ENCODE measurements around the gene TSPEAR. TPM values are rescaled to one million over a fixed set of nuclear protein-coding genes. Genes with fewer than 3 reads are reported as not detected.

The TSPEAR gene
- total and polyA plus RNA-seq, 2 of the 13 experiments (the other 11 are each of a cell fraction or from before 2014, with no cell fraction given): 0.07 to 0.32 TPM

DNA sequence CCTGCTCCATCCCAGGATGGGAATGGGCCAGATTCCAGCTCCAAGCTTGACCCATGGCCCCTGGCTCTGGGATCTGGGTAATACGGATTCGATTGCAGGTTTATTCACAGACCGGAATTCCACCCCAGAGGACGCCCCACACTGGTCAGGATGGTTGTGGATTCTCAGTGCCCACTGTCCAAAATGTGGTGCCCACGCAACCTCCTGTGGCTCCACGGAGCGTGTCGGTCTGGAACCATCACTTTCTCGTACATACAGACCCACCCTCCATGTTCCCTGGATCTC is 203.0 kb downstream of the TSPEAR start (continued):
- no peak for TF ChIP-seq HOMEZ (CRISPR knock-in tag; IDR thresholded peaks at IDR 0.05; ENCODE audit: low read depth)
- TF ChIP-seq EHMT2 (IDR thresholded peaks at IDR 0.05; ENCODE audit: borderline replicate concordance, low read depth, low read length): no peak
- TF ChIP-seq ZNF597 (CRISPR knock-in tag; IDR thresholded peaks at IDR 0.05): no peak
- no peak for TF ChIP-seq SIN3B (IDR thresholded peaks at IDR 0.05; ENCODE audit: low read length)
- TF ChIP-seq, protein P1, sequence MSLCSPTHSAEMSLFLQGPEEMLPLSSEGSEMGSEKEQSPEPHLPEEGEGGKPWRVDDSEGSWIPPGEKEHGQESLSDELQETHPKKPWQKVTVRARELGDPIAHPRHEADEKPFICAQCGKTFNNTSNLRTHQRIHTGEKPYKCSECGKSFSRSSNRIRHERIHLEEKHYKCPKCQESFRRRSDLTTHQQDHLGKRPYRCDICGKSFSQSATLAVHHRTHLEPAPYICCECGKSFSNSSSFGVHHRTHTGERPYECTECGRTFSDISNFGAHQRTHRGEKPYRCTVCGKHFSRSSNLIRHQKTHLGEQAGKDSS (CRISPR knock-in tag; IDR thresholded peaks at IDR 0.05; ENCODE audit: borderline replicate concordance, low read depth): no peak
- no peak for TF ChIP-seq ZBTB4 (CRISPR knock-in tag; IDR thresholded peaks at IDR 0.05; ENCODE audit: borderline replicate concordance)
- TF ChIP-seq ELF4 (CRISPR knock-in tag; IDR thresholded peaks at IDR 0.05; ENCODE audit: borderline replicate concordance): no peak
- TF ChIP-seq ZNF883 (CRISPR knock-in tag; IDR thresholded peaks at IDR 0.05; ENCODE audit: not compliant biosample characterization): no peak
- TF ChIP-seq CC2D1A (CRISPR knock-in tag; IDR thresholded peaks at IDR 0.05): no peak
- no peak for TF ChIP-seq MED13 (CRISPR knock-in tag; IDR thresholded peaks at IDR 0.05)
- no peak for TF ChIP-seq CBX2 (IDR thresholded peaks at IDR 0.05; ENCODE audit: low read depth, low read length)
- TF ChIP-seq CBX2 (CRISPR knock-in tag; IDR thresholded peaks at IDR 0.05; ENCODE audit: low read depth): no peak
- TF ChIP-seq ZNF441 (CRISPR knock-in tag; IDR thresholded peaks at IDR 0.05; ENCODE audit: borderline replicate concordance): no peak
- TF ChIP-seq ZNF350 (CRISPR knock-in tag; IDR thresholded peaks at IDR 0.05; ENCODE audit: borderline replicate concordance, low read depth): no peak
- TF ChIP-seq, protein P2, sequence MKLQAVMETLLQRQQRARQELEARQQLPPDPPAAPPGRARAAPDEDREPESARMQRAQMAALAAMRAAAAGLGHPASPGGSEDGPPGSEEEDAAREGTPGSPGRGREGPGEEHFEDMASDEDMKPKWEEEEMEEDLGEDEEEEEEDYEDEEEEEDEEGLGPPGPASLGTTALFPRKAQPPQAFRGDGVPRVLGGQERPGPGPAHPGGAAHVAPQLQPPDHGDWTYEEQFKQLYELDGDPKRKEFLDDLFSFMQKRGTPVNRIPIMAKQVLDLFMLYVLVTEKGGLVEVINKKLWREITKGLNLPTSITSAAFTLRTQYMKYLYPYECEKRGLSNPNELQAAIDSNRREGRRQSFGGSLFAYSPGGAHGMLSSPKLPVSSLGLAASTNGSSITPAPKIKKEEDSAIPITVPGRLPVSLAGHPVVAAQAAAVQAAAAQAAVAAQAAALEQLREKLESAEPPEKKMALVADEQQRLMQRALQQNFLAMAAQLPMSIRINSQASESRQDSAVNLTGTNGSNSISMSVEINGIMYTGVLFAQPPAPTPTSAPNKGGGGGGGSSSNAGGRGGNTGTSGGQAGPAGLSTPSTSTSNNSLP (IDR thresholded peaks at IDR 0.05; ENCODE audit: low read depth, low read length): no peak
- TF ChIP-seq PRMT3 (CRISPR knock-in tag; IDR thresholded peaks at IDR 0.05; ENCODE audit: borderline replicate concordance, low read depth): no peak
